Skeletal muscle satellite cell (primary cell): ENCODE measurements around the gene SLC25A11.

ENCODE experiments used
- H3K27me3 ChIP-seq: 2 replicates; pipeline ENCODE4 v1.7.0; 2013; ENCODE audit warnings: low read length; ENCODE audit not compliant: control insufficient read depth, insufficient read depth
- H3K36me3 ChIP-seq: 2 replicates; pipeline ENCODE4 v1.7.0; 2013; ENCODE audit warnings: mild to moderate bottlenecking, control low read depth, low read length; ENCODE audit not compliant: insufficient read depth
- H3K4me1 ChIP-seq: 2 replicates; pipeline ENCODE4 v1.7.0; 2013; ENCODE audit warnings: low read length; ENCODE audit not compliant: control insufficient read depth, insufficient read depth
- H3K4me2 ChIP-seq: 2 replicates; pipeline ENCODE4 v1.7.0; 2013; ENCODE audit warnings: mild to moderate bottlenecking, low read length
- H3K4me3 ChIP-seq: 2 replicates; pipeline ENCODE4 v1.7.0; 2013; ENCODE audit warnings: low read length
- H3K9ac ChIP-seq: 2 replicates; pipeline ENCODE4 v1.7.0; 2013; ENCODE audit warnings: mild to moderate bottlenecking, low read depth, low read length, moderate library complexity
- H3K9me3 ChIP-seq: replicated peaks from 2 replicates; pipeline ENCODE4 v1.7.0; 2013; ENCODE audit warnings: mild to moderate bottlenecking, control low read depth, low read length

SLC25A11 gene

GRCh38 chr17:4896332-4897197 is 43.3 kb downstream of the SLC25A11 start:
- H3K4me1 ChIP-seq, result peaks cover 4% of the 10 kb centered on the region
- H3K36me3 ChIP-seq, result peaks cover 52% of the 10 kb centered on the region

DNA sequence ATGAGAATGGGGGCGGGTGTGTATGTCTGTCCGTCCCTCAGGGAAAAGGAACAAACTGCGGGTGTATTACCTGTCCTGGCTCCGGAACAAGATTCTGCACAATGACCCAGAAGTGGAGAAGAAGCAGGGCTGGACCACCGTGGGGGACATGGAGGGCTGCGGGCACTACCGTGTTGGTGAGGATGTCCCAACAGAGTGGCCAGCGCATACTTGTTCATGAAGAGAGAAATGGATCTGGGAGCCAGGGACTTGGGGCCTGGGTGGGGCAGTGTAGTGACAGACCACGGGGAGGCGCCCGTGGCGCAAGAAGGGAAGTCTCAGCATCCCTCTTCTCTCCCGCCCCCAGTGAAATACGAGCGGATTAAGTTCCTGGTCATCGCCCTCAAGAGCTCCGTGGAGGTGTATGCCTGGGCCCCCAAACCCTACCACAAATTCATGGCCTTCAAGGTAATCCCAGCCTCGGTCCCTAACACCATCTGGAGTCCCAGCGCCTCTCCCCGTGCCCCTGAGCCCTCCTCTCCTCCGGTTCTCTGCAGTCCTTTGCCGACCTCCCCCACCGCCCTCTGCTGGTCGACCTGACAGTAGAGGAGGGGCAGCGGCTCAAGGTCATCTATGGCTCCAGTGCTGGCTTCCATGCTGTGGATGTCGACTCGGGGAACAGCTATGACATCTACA is 44.1 kb downstream of the SLC25A11 start:
- peaks cover 4% of the 10 kb centered on the region for H3K4me1 ChIP-seq
- no peak overlapping the region for H3K9ac ChIP-seq
- H3K4me2 ChIP-seq, result no peak overlapping the region
- H3K36me3 ChIP-seq, result peaks cover 51% of the 10 kb centered on the region
- H3K9me3 ChIP-seq, result no peaks in the 10 kb centered on the region
- H3K4me3 ChIP-seq, result no peak overlapping the region
- no peaks in the 10 kb centered on the region for H3K27me3 ChIP-seq

More at GRCh38 chr17:4896332-4897197, 43.3 kb downstream of the SLC25A11 start:
- Histone ChIP-seq H3K4me2 (no peak overlapping the region), H3K9me3 (no peaks in the 10 kb centered on the region), H3K9ac (no peak overlapping the region), H3K27me3 (no peaks in the 10 kb centered on the region), H3K4me3 (no peak overlapping the region)

GRCh38 chr17:4895121-4895520 is 44.7 kb downstream of the SLC25A11 start:
- peaks cover 4% of the 10 kb centered on the region for H3K4me1 ChIP-seq
- H3K9ac ChIP-seq, result no peak overlapping the region
- no peak overlapping the region for H3K4me2 ChIP-seq
- H3K27me3 ChIP-seq, result no peaks in the 10 kb centered on the region
- peaks cover 57% of the 10 kb centered on the region for H3K36me3 ChIP-seq
- H3K9me3 ChIP-seq, result no peaks in the 10 kb centered on the region
- H3K4me3 ChIP-seq, result no peak overlapping the region

- peaks cover 58% of the 10 kb centered on the region for H3K36me3 ChIP-seq
- no peaks in the 10 kb centered on the region for H3K27me3 ChIP-seq
- peaks cover 2% of the 10 kb centered on the region for H3K4me1 ChIP-seq
- H3K9ac ChIP-seq, result no peak overlapping the region
- no peak overlapping the region for H3K4me2 ChIP-seq
- no peaks in the 10 kb centered on the region for H3K9me3 ChIP-seq
- H3K4me3 ChIP-seq, result no peak overlapping the region
Measured at GRCh38 chr17:4893721-4894560, 45.9 kb downstream of the SLC25A11 start.

- H3K4me3 ChIP-seq, result no peak overlapping the region
- no peak overlapping the region for H3K9ac ChIP-seq
- no peaks in the 10 kb centered on the region for H3K4me1 ChIP-seq
- H3K27me3 ChIP-seq, result no peaks in the 10 kb centered on the region
- no peaks in the 10 kb centered on the region for H3K9me3 ChIP-seq
- H3K36me3 ChIP-seq, result peaks cover 61% of the 10 kb centered on the region
- no peak overlapping the region for H3K4me2 ChIP-seq
Measured at GRCh38 chr17:4893272-4893671, 46.6 kb downstream of the SLC25A11 start.

GRCh38 chr17:4892499-4893221 is 47.2 kb downstream of the SLC25A11 start:
- Histone ChIP-seq H3K9ac (no peak overlapping the region), H3K9me3 (no peaks in the 10 kb centered on the region), H3K27me3 (no peaks in the 10 kb centered on the region), H3K4me3 (no peak overlapping the region), H3K4me1 (no peaks in the 10 kb centered on the region), H3K4me2 (no peak overlapping the region), H3K36me3 (peaks cover 62% of the 10 kb centered on the region)

DNA sequence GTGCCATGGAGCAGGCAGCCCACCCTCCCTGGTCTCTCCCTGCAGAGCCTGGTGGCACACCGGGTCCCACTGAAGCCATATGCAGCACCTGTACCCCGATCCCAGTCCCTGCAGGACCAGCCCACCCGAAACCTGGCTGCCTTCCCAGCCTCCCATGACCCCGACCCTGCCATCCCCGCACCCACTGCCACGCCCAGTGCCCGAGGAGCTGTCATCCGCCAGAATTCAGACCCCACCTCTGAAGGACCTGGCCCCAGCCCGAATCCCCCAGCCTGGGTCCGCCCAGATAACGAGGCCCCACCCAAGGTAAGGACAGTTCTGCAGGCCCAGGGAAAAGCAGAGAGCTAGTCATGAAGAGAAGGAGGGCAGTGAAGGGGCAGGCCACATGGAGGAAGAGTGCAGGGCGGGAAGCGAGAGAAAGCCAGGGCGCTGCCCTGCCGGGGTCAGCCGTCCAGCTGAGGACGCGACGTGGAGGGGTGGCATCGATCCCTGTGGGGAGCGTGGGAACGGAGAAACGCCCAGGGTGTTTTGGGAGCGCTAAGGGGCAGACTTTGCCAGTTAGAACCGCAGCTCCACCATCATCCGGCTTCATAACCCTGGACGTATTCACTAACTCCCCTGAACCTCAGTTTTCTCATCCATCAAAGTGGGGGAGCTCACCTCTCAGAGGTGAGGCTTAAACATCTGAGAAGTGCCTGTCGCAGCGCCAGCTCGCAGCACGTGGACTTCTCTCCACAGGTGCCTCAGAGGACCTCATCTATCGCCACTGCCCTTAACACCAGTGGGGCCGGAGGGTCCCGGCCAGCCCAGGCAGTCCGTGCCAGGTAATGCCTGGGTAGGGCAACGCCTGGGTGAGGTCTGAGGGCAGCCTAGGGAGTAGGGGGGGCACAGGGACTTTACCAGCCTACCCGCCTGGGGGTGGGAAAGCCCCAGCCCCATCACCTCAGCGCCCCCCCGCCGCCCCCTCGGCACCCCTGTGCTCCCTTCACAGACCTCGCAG is 48.1 kb downstream of the SLC25A11 start:
- peaks cover 63% of the 10 kb centered on the region for H3K36me3 ChIP-seq

GRCh38 chr17:4887581-4887980 is 52.3 kb downstream of the SLC25A11 start:
- Histone ChIP-seq H3K36me3 (peaks cover 45% of the 10 kb centered on the region), H3K4me2 (no peak overlapping the region), H3K9ac (no peak overlapping the region), H3K4me1 (no peaks in the 10 kb centered on the region), H3K27me3 (no peaks in the 10 kb centered on the region), H3K4me3 (no peak overlapping the region), H3K9me3 (no peaks in the 10 kb centered on the region)

More for the DNA sequence above, 48.1 kb downstream of the SLC25A11 start:
- Histone ChIP-seq H3K4me3 (no peak overlapping the region), H3K4me2 (no peak overlapping the region), H3K9me3 (no peaks in the 10 kb centered on the region), H3K9ac (no peak overlapping the region), H3K4me1 (no peaks in the 10 kb centered on the region), H3K27me3 (no peaks in the 10 kb centered on the region)
